22Rv1 (cell line): ENCODE measurements around the gene DHRS1.
"Not testable (repeated sequence)": the region's sequence is repeated elsewhere in the genome, so short reads cannot be mapped to it uniquely, and the experiment has no call there.

Experiments used
- ZFX ChIP-seq: fragments of 450-650 bp; IDR thresholded peaks from 2 replicates; pipeline ENCODE4 v1.6.1; 2017; ENCODE audit warnings: antibody characterized with exemption, borderline replicate concordance
- TF ChIP-seq, protein P1 (sequence below): fragments of 450-650 bp; IDR thresholded peaks from 2 replicates; pipeline ENCODE4 v1.5.1; 2017; ENCODE audit warnings: mild to moderate bottlenecking

- TF ChIP-seq, protein P1, sequence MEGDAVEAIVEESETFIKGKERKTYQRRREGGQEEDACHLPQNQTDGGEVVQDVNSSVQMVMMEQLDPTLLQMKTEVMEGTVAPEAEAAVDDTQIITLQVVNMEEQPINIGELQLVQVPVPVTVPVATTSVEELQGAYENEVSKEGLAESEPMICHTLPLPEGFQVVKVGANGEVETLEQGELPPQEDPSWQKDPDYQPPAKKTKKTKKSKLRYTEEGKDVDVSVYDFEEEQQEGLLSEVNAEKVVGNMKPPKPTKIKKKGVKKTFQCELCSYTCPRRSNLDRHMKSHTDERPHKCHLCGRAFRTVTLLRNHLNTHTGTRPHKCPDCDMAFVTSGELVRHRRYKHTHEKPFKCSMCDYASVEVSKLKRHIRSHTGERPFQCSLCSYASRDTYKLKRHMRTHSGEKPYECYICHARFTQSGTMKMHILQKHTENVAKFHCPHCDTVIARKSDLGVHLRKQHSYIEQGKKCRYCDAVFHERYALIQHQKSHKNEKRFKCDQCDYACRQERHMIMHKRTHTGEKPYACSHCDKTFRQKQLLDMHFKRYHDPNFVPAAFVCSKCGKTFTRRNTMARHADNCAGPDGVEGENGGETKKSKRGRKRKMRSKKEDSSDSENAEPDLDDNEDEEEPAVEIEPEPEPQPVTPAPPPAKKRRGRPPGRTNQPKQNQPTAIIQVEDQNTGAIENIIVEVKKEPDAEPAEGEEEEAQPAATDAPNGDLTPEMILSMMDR, result not testable (repeated sequence)
- not testable (repeated sequence) for TF ChIP-seq ZFX
These were observed 54.2 kb downstream of the DHRS1 start for GRCh38 chr14:24245350-24245749.
